GM12801 (cell line): Measurements from ENCODE around the gene POU4F3.

Experiments
- TF ChIP-seq, protein P1 (sequence below): IDR thresholded peaks from one replicate; pipeline ENCODE4 v1.5.1; 2011; ENCODE audit warnings: control low read depth; ENCODE audit not compliant: insufficient read length; ENCODE audit errors: extremely low read depth

The POU4F3 gene

DNA sequence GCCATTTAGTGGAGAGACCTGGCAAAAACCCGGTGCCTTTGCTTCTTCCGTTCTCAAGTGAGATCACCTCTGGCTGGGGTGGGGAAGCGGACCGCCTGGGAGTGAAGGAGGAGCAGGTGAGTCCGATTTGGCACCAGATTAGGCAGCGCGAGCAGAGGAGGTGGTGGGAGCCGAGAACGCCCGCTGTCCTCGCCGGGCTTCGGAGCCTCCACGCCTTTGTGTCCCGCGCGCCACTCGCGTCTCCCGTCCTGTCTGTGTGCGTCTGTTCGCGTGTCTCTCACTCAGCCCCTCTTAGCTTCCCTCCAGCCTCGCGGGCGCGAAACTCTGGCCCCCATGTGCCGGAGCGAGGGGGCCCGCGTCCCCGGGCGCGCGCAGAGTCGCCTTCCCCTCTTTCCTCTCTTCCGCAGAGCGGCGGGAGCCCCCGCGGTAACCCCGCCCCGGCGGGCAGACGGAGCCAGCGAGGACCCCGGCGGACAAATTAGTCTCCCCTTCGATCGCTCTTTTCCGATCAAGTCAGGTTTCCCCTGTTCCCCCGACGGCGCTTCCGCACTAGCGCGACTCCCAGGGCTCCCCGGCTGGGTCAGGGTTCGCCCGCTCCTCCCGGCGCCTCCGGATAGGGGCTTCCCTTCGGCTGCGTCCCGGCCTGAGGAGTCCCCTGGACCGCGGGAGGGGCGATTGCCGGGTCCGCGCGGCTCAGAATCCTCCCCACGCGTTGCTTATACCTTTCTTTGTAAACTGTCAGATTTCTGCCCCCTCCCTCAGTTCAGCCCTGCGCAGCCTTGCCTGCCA, 7.1 kb downstream of the POU4F3 start:
- TF ChIP-seq, protein P1, sequence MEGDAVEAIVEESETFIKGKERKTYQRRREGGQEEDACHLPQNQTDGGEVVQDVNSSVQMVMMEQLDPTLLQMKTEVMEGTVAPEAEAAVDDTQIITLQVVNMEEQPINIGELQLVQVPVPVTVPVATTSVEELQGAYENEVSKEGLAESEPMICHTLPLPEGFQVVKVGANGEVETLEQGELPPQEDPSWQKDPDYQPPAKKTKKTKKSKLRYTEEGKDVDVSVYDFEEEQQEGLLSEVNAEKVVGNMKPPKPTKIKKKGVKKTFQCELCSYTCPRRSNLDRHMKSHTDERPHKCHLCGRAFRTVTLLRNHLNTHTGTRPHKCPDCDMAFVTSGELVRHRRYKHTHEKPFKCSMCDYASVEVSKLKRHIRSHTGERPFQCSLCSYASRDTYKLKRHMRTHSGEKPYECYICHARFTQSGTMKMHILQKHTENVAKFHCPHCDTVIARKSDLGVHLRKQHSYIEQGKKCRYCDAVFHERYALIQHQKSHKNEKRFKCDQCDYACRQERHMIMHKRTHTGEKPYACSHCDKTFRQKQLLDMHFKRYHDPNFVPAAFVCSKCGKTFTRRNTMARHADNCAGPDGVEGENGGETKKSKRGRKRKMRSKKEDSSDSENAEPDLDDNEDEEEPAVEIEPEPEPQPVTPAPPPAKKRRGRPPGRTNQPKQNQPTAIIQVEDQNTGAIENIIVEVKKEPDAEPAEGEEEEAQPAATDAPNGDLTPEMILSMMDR = no peak

DNA sequence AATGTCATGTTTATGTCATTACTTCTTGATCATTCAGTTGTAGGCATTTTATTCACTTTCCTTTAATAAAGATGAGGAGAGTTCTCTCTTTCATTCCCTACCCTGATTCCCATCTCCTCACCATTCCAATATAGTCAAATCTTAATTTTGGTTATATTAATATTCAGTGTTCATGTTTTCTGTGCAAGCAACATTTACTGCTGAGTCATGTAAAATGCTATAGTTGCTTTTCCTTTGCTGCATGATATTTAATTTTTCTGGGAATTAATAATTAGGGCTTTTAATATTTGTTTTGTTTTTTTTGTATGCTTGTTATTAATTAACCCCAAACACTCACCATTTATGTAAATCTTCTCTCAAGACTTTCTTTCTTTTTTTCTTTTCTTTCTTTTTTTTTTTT, 18.5 kb downstream of the POU4F3 start:
- TF ChIP-seq, protein P1 = no peak

DNA sequence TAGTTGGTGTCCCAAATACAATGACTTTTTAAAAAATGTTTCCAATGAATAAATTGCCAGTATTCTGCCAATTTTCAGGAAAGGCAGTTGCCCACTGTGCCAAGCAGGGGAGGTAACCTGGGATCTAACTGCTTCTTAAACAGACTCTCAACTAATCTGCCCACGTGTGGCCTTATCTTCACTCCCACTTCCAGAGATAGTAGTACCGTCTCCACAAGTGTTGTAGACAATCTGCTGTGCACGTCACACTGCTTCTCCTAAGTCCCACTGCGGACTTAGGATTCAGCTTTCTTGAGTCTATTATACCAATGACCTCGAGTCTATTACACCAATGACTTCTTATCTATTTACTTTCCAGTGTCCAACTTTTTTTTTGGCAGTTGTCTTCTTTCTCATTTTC, 21.2 kb downstream of the POU4F3 start:
- TF ChIP-seq, protein P1 = no peak

DNA sequence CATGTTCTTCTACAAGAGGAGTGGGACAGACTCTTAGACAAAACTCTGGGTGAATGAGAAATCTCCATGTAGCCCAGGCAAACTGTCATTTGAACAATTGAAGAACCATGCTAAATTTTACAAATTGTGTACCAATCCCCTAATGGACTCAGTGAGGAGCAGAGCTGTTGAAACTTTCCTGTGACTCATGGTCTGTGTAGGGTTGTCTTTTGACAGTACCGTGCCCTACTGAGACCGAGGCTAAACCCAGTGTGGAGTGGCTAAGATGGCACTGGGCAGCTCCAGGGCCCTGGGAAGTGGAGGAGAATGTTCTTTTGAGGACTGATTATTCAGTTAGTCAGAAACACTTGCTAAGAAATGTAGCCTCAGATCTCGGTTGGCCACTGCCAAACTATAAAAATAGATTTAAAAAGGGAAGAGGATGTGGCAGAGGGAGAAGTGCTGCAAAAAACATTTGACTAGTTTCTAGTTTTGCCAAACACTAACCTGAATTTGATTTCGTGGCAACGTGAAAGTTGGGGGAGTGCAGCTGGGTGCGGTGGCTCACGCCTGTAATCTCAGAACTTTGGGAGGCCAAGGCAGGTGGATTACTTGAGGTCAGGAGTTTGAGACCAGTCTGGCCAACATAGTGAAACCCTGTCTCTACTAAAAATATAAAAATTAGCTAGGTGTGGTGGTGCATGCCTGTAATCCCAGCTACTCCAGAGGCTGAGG, 24.7 kb downstream of the POU4F3 start:
- TF ChIP-seq, protein P1 = no peak

DNA sequence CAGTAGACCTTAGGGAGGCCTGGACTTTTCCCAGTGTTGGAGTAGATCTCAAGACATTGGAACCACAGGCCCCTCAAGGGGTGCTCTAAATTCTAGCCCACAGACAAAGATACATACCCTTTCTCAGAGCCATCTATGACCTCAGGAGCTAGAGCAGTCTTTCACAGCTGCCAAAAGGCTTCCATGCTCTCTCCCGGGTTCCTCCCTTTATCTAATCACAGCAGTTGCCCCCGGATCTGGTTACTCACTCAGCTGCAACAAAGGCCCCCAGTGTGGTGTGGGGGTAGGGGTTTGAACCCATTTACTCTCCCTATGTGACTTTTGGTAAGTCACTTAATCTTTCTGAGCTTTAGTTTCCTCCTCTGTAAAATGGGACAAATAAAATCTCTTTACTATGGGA, 27.0 kb downstream of the POU4F3 start:
- TF ChIP-seq, protein P1 = no peak

DNA sequence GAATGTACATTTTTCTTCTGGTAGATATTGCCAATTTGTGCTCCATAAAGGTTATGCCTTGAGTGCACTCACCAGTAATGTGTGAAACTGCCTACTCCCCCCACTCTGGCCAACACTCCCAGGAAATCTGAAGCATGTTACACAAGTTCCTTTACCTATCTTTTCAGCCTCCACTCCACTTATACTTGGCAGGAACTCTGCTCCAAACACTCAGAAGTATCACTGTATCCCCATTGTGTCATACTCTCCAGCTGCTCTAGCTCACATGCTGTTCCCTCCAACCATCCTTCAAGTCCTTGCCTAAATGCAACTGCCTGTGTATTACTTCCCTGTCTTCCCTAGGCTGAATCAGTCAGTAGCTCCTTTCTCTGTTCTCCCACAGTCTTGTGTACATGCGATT, 28.3 kb downstream of the POU4F3 start:
- TF ChIP-seq, protein P1 = no peak

DNA sequence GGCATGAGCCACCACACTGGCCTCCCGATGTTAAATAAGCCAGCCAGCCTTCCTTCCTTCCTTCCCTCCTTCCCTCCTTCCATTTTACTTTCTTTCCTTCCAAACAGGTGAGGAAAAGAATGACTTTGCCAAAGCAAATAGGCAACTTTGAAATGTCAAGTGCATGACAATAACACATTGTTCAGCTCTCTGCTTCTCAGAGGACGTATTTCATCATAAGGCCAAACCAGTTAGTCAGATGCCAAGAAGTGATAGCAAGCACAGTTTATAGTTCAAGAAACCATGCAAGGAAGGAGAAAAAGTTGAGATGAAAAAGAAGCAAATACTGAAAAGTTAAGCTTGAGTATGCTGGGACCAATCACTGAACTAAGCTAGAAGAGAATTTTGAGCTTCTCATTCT, 29.5 kb downstream of the POU4F3 start:
- TF ChIP-seq, protein P1 = no peak
